Activated CD4-positive, alpha-beta T cell treated with anti-CD3 and anti-CD28 coated beads, Interleukin-10, Interleukin-2, amounts not matched to agents 100 ng/mL and 50 ng/mL, durations not matched to agents 16 hours and 8 hours (primary cell): Measurements from ENCODE around the gene GRID1.
A peak's percentile ranks its signal among the peaks of the same experiment; 100 is the strongest.

ENCODE experiments used
- DNase-seq: peaks from one replicate; pipeline ENCODE4 v3.0.0-alpha.2; 2020

Gene GRID1

DNA sequence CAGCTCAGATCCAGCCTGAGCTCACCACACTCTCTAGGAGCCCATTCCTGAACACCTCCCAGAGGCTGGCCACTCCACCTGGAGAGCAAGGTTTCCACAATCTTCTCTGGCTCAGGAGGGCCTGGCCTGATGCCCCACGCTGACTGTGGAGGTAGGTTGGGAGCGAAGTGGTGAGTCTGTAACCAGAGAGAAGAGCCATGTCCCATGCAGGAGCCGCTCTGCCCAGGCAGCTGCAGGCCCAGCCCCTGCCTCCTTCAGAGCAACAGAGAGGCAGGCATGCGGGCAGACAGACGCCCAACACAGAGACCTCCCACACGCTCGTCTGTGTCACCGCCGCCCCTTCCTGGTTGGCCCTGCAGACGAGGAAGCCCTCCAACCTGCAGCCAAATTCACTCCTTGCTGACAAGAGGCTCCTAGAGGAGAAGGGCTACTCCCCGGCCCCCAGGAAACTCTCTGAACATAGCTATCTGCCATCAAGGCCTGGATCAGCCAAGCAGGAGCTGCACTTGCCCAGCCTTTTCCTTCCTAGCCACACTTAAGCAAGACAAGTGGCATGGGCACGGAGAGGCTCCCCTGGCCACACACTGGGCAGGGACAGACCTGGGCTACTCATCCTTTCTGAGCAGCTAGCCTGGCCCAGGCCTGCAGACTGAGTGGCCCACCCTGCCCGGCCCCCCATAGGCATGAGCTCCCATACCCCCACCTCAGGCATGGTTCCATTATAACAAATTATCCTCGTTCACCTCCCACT lies 101.9 kb downstream of the GRID1 start:
- DNase-seq: no peak

- no peak for DNase-seq
Observed at GRCh38 chr10:86263907-86264306, 102.7 kb downstream of the GRID1 start.

GRCh38 chr10:86263209-86263608 lies 103.4 kb downstream of the GRID1 start:
- DNase-seq: no peak

GRCh38 chr10:86262688-86263181 lies 103.9 kb downstream of the GRID1 start:
- no peak for DNase-seq

- DNase-seq: peak; percentile 36
Observed at GRCh38 chr10:86261941-86262687, 104.5 kb downstream of the GRID1 start.

GRCh38 chr10:86261470-86261869 lies 105.1 kb downstream of the GRID1 start:
- DNase-seq: no peak

- no peak for DNase-seq
Observed at GRCh38 chr10:86260564-86260963, 106.0 kb downstream of the GRID1 start.

GRCh38 chr10:86259901-86260562 lies 106.6 kb downstream of the GRID1 start:
- DNase-seq: no peak

DNA sequence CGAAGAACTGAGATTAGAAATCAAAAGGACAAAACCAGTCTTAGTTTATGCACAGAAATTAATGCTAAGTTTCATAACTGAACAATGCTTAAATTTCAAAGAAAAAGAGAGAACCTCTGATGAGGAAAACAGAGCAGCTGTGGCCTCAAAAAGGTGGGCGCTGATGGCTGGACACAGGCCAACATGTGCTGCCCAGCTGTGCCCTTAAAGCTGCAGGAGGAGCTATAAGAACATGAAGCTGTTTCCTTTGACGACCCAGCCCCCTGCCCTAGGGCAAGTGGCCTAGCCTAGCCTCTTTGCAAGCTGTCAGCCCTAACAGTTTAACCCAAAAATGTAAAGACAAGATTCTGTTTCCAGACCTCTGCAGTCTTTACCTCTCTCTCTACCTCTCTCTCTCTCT lies 107.7 kb downstream of the GRID1 start:
- DNase-seq: no peak

DNA sequence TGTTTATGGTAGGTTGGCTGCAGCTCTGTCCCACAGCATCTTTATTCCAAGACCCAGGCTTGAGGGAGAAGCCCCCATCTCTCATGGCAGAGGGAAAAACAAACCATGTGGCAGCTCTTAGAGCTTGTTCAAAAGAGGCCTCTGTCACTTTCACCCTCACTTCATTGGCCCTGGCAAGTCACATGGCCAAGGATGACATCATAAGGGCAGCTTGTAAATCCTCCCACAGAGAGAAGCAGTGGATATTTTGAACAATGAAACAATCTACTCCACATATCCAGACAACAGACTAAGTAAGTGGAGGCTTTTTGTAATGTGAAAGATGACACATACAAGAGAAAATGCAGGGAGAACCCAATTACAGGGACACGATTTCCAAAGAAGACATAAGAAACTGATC lies 108.1 kb downstream of the GRID1 start:
- DNase-seq: no peak

- DNase-seq: no peak
Observed at GRCh38 chr10:86257683-86258082, 108.9 kb downstream of the GRID1 start.

DNA sequence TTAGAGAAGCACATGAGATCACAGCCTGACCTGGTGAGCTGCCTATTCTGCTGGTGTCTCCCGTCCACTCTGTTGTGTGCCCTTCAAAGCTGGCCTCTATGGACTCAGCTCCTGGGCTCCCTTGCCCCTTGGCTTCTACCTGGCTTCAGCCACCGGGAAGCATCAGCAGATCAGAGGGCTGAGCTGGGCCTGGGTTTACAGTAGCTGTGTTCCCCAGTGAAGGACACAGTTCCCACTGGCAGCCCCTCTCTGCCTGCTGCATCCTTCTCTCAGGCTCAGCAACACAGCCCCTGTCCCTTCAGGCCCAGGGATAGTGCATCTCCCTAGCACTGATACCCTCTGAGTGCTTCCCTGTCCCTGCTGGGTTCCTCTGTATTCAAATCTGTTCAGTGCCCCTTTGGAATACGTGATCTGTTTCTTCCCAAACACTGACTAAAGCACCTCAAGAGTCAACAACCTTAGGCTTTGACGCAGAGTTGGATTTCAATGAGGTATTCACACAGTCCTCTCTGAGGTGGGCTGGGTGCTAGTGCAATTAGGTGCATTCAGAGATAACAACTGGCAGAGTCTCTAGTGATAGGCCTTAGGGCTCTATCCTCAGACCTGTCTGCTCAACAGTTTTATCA lies 109.8 kb downstream of the GRID1 start:
- no peak for DNase-seq

GRCh38 chr10:86255405-86256251 lies 111.0 kb downstream of the GRID1 start:
- DNase-seq: no peak

GRCh38 chr10:86254526-86255174 lies 111.9 kb downstream of the GRID1 start:
- no peak for DNase-seq

DNA sequence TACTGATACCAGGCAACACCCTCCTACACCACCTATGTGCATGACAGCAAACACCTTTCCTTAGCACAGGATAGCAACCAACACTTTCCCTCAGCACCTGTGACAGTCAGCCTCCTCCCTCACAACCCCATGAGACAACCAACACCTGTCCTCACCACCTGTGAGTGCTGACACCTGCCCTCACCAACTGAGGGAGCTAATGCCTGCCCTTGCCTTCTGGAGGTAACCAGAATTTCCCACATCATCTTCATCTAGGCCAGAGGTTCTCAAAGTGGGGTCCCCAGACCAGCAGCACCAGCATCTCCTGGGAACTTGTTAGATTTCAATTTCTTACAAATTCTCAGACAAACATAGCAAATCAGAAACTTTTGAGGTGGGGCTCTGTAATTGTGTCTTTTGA lies 112.5 kb downstream of the GRID1 start:
- no peak for DNase-seq

DNA sequence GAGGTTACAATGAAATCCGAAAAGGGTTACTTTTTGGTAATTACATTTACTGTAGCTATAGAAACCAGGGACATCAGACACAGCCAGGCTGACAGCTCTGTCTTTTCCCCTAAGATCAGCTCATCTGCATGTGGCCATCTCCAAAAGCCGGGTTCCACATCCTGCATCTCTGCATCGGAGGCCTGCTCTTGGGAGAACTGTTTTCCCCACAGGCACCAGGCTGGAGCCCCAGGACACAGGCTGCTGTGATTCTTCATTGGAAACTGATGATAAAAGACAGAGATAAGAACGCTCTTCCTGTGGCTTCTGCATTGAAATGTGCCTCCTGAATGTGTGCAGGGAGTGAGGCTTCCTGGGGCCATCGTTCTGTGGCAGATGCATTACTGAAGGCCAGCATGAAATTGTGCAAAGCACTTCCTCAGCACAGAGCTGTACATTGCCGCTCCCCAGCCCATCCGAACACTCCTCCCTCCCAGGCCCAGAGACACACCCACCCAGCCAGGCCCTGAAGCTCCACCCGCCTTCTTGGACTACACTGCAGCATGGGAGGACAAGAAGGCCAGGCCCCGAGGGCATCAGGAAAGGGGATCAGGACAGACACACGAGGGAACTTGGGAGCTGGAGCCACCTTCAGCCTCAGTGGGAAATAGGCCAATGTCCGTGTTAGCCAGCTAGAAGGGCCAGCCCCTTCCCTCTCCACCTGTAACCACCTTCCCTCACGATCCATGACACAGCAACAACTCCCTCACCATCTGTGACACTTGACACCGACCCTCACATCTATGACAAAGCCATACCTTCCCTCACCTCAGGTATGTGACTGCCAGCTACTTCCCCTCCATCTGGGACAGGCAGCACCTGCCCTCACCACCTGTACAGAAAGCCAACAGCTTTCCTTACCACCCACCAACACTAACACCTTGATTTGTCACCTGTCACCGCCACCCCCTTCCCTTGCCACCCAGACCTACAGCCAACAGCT lies 113.2 kb downstream of the GRID1 start:
- no peak for DNase-seq

DNA sequence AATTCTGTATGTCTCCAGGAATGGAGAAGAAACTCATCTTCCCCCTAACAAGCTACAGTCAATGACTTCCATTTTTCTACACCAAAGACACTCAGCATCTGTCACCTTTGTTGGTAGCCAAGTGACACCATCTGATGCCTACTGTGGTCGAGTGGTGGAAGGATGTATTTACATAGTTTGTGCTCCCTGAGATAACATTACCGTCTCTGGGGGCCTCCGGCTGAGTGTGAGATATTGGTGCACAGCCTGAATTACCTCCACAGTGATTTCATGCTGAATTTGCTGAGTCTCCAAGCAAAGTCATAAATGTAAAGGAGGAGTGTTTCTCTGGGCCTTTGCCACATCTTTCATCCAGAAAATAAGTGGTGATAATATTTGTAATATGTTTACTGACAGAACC lies 114.0 kb downstream of the GRID1 start:
- no peak for DNase-seq

GRCh38 chr10:86252079-86252478 lies 114.5 kb downstream of the GRID1 start:
- no peak for DNase-seq

DNA sequence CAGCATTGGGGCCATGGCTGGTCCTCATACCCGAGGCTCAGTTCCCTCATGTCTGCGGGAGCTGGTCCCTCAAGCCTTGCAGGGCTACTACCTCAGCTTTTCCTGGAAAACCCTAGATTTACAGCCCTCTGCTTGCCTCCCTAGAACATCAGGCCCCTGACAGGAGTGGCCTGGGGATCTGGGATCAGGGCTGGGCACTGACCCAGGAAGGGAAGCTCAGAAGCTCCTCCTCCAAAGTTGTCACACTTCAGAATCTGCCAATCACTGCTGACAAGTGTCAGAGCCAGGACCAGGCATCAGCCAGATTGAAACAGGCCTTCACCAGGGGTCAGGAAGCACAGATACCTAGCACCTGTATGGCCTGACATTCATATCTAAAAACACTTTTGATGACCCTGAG lies 115.2 kb downstream of the GRID1 start:
- DNase-seq: no peak

DNA sequence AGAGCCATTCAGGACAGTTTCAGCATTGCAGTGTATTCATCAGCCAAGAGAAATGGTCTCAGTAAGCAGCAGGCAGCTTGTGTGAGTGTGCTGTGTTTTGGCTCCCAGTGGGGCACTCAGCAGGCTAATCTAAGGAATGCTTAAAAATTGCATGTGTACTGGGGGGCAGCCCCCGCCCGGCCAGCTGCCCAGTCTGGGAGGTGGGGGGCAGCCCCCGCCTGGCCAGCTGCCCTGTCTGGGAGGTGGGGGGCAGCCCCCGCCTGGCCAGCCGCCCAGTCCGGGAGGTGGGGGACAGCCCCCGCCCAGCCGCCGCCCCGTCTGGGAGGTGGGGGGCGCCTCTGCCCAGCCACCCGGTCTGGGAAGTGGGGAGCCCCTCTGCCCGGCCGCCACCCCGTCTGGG lies 116.2 kb downstream of the GRID1 start:
- no peak for DNase-seq

- DNase-seq: no peak
Observed at GRCh38 chr10:86249794-86250193, 116.8 kb downstream of the GRID1 start.
